ENCODE measurements around the gene TBCC. TPM values are rescaled to one million over a fixed set of nuclear protein-coding genes. Genes with fewer than 3 reads are reported as not detected.

TBCC gene
- total and polyA plus RNA-seq, 2 of the 13 experiments (the other 11 are each of a cell fraction or from before 2014, with no cell fraction given), result 14.8 to 36.1 TPM

DNA sequence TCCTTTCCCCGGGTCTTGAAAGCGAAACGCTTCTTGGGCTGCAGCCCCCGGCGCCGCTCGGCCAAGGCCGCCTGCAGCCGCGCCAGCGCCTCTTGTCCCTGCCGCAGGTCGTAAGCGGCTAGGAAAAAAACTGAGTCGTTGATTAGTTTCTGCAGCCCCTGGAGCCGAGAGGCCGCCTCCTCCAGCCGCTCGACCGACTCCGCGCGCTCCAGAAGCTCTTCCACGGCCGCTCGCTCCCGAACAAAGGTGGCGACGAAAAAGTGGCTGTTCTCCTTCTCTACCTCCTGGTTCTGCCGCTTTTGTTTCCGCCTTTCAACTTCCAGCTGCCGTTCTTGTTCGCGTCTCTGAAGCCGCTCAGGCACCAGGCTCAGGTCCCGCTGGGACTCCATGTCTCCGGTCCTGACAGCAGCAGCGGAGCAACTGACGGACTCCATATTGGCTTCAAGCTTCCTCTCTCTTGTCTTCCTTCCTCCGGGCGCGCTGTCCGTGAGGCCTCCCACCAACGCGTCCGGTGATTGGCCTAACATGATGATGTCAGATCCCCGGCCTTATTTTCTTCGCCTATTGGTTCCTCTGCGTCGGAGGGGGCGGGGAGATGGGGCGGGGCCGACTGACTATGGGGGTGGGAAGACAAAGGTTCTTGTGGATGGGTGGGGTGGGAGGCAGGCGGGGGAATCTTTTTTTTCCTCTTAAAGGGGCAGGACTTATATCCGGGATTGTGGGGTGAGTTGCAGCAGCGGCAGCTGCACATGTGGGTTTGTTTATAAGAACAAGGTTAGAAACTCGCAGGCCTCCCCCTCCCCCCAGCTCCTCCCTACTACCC lies at the start of gene TBCC (continued):
- TF ChIP-seq HNF1B (CRISPR knock-in tag; IDR thresholded peaks at IDR 0.05), result peak; percentile 64; the same call in 1 of the 2 replicates
- no peak; the same call in 1 of the 2 replicates for TF ChIP-seq ZFP82 (CRISPR knock-in tag; IDR thresholded peaks at IDR 0.05; ENCODE audit: borderline replicate concordance)
- peak; percentile 85 for TF ChIP-seq SNAI1 (CRISPR knock-in tag; IDR thresholded peaks at IDR 0.05; ENCODE audit: borderline replicate concordance)
- TF ChIP-seq HES4 (CRISPR knock-in tag; IDR thresholded peaks at IDR 0.05; ENCODE audit: borderline replicate concordance), result 0 out of 2 replicates have a peak, but pooled peaks have one; percentile 24
- TF ChIP-seq, protein P1, sequence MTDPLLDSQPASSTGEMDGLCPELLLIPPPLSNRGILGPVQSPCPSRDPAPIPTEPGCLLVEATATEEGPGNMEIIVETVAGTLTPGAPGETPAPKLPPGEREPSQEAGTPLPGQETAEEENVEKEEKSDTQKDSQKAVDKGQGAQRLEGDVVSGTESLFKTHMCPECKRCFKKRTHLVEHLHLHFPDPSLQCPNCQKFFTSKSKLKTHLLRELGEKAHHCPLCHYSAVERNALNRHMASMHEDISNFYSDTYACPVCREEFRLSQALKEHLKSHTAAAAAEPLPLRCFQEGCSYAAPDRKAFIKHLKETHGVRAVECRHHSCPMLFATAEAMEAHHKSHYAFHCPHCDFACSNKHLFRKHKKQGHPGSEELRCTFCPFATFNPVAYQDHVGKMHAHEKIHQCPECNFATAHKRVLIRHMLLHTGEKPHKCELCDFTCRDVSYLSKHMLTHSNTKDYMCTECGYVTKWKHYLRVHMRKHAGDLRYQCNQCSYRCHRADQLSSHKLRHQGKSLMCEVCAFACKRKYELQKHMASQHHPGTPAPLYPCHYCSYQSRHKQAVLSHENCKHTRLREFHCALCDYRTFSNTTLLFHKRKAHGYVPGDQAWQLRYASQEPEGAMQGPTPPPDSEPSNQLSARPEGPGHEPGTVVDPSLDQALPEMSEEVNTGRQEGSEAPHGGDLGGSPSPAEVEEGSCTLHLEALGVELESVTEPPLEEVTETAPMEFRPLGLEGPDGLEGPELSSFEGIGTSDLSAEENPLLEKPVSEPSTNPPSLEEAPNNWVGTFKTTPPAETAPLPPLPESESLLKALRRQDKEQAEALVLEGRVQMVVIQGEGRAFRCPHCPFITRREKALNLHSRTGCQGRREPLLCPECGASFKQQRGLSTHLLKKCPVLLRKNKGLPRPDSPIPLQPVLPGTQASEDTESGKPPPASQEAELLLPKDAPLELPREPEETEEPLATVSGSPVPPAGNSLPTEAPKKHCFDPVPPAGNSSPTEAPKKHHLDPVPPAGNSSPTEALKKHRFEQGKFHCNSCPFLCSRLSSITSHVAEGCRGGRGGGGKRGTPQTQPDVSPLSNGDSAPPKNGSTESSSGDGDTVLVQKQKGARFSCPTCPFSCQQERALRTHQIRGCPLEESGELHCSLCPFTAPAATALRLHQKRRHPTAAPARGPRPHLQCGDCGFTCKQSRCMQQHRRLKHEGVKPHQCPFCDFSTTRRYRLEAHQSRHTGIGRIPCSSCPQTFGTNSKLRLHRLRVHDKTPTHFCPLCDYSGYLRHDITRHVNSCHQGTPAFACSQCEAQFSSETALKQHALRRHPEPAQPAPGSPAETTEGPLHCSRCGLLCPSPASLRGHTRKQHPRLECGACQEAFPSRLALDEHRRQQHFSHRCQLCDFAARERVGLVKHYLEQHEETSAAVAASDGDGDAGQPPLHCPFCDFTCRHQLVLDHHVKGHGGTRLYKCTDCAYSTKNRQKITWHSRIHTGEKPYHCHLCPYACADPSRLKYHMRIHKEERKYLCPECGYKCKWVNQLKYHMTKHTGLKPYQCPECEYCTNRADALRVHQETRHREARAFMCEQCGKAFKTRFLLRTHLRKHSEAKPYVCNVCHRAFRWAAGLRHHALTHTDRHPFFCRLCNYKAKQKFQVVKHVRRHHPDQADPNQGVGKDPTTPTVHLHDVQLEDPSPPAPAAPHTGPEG (CRISPR knock-in tag; IDR thresholded peaks at IDR 0.05), result no peak; the same call in none of the 2 replicates
- TF ChIP-seq NFE2L2 (IDR thresholded peaks at IDR 0.05; ENCODE audit: low read length), result no peak
- TF ChIP-seq KDM5A (IDR thresholded peaks at IDR 0.05; ENCODE audit: borderline replicate concordance, low read length), result peak; percentile 90
- no peak for TF ChIP-seq ARNT (IDR thresholded peaks at IDR 0.05)
- TF ChIP-seq TBP (CRISPR knock-in tag; IDR thresholded peaks at IDR 0.05), result no peak
- TF ChIP-seq SNRNP70 (IDR thresholded peaks at IDR 0.05; ENCODE audit: low read depth, low read length), result no peak
- peak; percentile 72; the same call in 1 of the 2 replicates for TF ChIP-seq KDM3A (CRISPR knock-in tag; IDR thresholded peaks at IDR 0.05; ENCODE audit: low read depth)
- no peak for TF ChIP-seq ZBTB4 (CRISPR knock-in tag; IDR thresholded peaks at IDR 0.05; ENCODE audit: borderline replicate concordance)
- no peak for TF ChIP-seq TRIM24 (CRISPR knock-in tag; IDR thresholded peaks at IDR 0.05)
- TF ChIP-seq, protein P2, sequence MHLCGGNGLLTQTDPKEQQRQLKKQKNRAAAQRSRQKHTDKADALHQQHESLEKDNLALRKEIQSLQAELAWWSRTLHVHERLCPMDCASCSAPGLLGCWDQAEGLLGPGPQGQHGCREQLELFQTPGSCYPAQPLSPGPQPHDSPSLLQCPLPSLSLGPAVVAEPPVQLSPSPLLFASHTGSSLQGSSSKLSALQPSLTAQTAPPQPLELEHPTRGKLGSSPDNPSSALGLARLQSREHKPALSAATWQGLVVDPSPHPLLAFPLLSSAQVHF (CRISPR knock-in tag; IDR thresholded peaks at IDR 0.05), result no peak; the same call in 1 of the 2 replicates
- TF ChIP-seq PHF5A (CRISPR knock-in tag; IDR thresholded peaks at IDR 0.05; ENCODE audit: low read depth, unreplicated experiment), result peak; percentile 59
